D721Med (cell line): ENCODE results near the gene OTX2.

Source experiments
- DNase-seq: peaks from one replicate; pipeline ENCODE4 v3.0.0; 2011; ENCODE audit warnings: low spot score; ENCODE audit not compliant: insufficient read length
- FAIRE-seq: peaks from 2 replicates; lab custom pipeline; 2011; peaks lifted over from hg19 to GRCh38; lab: Jason Lieb, UNC
- TF ChIP-seq, protein P1 (sequence below): IDR thresholded peaks from 2 replicates; pipeline ENCODE4 v1.5.1; 2012; ENCODE audit warnings: mild to moderate bottlenecking, control low read depth; ENCODE audit not compliant: insufficient read depth; ENCODE audit errors: missing control alignments

The OTX2 gene

DNA sequence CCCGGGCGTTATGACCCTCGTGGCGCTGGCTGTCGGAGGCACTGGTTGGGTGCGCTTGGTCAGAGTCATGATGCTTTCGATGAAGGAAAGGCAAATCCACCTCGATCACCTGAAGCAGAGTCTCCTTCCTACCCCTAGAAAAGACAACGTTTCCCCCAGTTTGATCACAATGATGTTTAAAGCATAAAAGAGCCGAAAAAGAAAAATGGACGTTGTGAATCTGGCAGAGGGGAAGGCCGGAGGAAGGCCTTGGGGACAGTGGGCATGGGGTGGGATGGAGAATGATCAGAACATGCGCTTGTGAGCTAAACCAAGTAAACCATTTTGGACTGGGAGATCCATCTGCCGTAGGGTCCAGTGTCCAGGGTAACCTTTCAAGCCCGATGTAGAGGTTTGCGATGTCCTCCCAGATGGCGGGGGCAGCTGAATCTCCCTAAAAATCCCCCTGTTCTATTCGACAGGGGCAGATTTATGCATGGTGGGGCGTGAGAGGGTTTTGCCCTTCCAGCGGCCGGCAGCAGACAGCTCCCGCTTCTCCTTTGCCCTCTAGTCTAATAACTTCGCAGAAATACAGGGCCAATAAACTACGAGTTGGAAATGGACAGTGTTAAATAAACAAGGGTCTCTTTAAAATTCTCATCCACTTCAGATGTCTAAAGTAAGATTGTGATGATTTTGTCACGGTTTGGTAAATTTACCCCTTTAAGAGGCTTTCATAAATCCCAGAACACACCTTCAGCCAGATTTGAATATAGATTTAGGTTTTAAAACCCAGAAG, 2.3 kb upstream of the OTX2 start:
- DNase-seq: no peak
- peak; percentile 79 for FAIRE-seq
- TF ChIP-seq, protein P1, sequence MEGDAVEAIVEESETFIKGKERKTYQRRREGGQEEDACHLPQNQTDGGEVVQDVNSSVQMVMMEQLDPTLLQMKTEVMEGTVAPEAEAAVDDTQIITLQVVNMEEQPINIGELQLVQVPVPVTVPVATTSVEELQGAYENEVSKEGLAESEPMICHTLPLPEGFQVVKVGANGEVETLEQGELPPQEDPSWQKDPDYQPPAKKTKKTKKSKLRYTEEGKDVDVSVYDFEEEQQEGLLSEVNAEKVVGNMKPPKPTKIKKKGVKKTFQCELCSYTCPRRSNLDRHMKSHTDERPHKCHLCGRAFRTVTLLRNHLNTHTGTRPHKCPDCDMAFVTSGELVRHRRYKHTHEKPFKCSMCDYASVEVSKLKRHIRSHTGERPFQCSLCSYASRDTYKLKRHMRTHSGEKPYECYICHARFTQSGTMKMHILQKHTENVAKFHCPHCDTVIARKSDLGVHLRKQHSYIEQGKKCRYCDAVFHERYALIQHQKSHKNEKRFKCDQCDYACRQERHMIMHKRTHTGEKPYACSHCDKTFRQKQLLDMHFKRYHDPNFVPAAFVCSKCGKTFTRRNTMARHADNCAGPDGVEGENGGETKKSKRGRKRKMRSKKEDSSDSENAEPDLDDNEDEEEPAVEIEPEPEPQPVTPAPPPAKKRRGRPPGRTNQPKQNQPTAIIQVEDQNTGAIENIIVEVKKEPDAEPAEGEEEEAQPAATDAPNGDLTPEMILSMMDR: no peak

DNA sequence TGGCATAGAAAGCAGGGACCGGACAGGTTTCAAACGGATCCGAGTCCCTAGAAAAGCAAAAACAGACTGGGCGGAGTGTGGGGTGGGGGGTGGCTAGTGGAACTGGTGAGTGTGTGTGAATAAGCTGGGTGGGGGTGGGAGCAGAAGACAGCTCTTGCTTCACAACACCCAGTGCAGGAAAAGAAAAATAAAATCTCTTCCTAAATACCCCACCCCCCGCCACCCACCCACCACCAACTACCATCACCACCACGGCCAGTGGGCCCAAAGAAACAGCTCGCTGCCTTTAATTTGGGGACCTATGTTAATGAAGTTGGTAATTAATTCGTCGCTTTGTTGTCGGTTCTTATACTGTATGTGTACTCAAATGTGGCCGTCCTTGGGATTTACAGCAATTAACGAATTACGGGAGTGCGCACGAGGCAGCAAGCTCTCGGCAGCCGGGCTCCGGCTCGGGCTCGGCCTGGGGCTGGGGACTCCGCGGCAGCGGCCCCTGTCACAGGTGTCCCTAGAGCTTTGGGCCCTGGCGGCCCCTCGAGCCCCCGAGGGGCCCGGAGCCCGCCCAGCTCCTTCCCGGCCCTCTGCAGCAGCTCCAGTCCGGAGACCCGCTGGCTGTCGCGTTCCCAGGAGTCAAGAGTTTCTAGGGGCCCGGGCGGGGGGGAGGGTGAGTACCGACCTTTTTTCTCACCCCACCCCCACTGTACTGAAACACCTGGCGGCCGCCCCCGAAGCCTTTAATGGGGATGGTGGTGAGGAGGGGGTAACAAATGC, 1.5 kb upstream of the OTX2 start:
- FAIRE-seq: no peak
- TF ChIP-seq, protein P1: no peak
- no peak for DNase-seq

DNA sequence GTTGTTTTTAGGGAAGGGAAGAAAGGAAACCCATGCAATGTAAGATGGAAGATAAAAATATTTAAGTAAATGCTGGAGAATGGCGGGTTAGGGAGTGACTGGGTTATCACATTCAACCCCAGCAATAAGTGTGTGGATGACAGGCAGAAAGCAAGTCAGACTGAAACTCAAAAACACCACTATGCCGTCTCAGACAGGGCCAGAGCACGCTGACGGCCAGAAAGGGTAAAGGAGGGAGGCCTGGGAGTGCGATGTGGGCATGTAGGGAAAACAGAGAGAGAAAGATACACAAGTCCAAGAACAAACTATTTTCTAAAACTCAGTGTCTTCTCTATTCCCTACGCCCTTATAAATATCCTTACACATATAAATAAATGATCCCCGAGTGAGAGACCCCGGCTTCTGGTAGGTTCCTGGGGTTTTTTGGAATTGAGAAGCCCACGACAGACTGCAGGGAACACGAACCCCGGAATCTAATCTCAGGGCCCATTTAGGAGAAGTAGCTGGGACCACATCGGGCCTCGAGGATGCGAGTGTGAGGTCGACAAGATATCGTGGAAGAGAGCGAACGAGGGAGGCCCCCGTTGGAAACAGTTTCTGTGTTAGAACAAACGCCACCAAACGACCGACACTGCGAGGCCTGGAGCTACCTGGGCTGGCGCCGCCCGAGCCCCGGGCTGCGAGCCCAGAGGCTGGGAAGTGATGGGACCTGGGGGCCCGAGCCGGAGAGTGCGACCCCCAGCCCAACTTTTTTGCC, 735 bp upstream of the OTX2 start:
- TF ChIP-seq, protein P1: no peak
- FAIRE-seq (no peak), DNase-seq (no peak)

DNA sequence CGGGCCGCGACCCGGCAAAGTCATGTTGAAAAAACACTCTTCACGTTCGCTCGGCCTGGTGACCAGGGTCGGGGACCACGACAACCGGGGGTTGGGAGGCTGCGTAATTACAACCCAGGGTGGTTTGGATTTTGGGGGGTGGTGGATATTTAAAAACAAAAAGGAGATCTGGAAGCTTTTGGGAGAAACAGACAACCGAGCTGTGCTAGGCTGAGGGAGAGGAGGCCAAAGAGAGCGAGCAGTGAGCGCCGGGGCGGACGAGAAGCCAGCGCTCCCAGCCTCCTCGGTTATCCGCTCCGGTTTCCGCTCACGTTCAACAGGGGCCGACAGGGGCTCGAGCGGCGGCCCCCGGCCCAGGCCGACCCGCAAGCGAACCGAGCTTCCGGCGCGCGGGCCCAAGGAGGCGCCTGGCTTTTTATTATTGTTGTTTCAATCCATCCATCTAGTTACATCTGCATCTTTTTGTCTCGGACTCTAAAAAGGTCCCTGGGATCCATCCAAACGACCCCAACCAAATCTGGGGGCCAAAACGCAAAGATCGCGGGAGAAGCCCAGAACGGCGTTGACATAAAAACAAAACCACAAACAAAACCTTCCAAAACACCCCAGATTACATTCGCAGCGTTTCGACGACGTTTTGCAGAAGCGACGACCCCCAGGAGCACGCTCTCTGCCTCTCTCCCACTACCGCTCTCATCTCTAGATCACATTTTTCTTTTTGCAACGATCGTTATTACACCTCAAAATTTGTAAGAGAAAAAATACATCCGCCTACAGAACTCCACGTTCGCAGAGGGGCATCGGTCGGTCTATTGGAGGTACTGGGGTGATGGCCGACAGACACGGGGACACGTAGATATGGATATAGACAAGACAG, 771 bp downstream of the OTX2 start:
- TF ChIP-seq, protein P1: no peak
- FAIRE-seq (no peak), DNase-seq (no peak)

DNA sequence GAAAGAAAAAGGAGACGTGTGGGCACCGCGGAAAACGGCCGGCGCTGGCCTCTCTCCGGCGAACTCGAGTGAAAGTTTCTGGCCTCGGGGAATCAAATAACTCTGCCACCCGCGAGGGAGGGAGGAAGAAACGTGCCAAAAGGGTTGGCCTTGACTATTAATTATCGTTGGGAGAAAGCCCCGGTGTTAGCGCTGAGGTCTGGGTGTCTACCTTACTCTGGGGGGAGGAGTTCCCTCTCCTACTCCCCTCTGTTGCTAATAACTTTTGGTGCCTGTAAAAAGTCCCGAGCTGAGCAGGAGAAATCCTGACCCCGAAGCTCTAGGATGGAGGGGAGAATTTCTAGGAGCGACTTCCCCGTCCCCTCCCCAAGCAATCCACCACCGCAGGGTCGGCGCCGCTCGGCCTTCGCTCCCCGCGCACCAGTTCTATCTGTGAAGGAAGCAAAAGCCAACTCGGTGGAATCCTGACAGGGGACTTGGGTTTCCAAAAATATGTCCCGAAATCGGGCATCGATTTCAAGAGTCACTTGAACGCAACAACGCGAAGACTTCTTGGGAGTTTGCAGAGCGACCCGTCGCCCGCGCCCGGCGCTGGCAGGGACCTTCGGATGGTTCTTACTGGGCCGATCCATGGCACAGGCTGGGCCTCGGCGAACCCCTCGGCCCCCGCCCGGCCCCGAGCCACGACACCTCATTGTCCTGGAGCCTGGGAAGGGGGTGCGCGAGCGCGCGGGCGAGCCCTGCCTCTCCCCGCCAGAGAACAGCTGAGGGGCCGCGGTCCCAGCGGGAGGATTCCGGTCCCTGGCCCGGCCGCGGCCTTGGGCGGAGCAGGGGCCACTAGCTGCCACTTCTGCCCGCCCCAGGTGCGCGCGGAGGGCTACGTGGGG, 1.7 kb downstream of the OTX2 start:
- no peak for FAIRE-seq

More for the DNA sequence above, 1.7 kb downstream of the OTX2 start:
- TF ChIP-seq, protein P1: no peak
- no peak for DNase-seq
